T follicular helper cell (primary cell): ENCODE measurements around the gene SLC8A3.

Source experiments
- DNase-seq: peaks from one replicate; pipeline ENCODE4 v3.0.0-alpha.2; 2020; ENCODE audit warnings: low read depth

The SLC8A3 gene

GRCh38 chr14:70022771-70023445 lies 165.8 kb downstream of the SLC8A3 start:
- DNase-seq, result no peak

DNA sequence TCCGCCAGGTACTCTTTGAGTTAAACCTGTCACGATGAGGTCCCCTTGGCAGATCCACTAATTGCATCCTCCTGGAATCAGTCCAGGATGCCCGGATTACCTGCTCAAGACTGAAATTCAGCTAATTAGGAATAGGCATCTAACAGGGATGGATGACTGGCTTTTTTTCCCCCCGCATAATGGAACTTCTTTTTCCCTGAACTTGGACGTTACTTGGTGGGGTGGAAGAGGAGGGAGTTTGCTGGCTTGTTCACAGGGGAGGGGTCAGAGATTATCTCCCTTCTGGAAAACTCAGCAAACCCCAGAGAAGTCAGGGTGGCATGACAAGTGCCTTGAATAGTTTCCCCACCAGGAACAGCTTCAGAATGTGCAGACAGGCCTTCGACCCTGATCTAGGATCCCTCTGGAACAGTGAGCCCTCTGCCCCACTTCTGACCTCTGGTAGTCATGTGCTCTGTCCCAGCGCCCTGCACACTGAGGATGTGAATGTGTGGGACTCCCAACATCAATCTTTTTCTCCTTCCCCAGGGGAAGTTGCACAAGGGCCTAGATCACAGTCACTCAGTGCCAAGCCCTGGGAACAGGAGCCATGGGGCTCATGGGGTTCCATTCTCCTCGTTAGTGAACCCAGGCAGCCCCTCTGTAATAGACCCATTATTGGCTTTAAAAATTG lies 167.1 kb downstream of the SLC8A3 start:
- DNase-seq, result no peak

DNA sequence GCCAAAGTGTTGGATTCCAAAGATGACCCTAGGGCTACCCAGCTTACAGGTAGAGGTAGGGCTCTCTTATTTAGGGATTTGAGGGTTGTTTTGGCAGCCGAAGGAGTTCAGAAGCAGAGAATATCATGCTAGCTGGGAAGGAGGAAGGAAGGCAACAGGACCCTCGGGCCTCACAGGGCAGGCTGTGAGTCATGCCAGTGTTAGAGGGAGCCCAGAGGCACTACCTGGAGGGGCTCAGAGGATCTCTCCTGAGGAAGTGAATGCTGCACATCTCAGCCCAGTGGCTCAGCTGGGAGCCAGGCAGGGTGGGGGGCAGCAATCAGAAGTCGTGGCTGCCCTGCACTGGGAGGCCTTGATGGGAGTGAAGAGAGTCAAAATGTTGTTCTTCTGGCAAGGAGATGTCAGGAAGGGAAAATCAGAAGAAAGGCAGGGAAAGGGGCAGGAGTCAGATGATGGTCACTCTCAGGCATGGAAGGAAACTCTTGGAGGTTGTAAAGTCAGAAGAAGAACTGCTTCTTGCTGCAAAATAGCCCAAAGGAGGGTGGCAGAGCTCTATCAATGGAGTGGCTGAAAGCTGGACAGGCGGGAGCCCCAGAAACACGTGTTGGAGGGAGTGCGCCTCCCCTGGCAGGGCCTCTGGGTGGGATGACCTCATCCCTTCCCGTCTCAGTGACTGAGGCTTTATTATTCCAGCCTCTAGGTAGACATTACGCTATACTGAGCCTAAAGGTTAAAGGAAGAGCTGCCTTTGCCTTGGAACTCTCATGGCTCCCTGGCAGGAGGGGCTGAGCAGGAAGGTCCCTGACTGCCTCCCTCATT lies 168.2 kb downstream of the SLC8A3 start:
- DNase-seq, result no peak

GRCh38 chr14:70019695-70020094 lies 169.1 kb downstream of the SLC8A3 start:
- DNase-seq, result no peak

DNA sequence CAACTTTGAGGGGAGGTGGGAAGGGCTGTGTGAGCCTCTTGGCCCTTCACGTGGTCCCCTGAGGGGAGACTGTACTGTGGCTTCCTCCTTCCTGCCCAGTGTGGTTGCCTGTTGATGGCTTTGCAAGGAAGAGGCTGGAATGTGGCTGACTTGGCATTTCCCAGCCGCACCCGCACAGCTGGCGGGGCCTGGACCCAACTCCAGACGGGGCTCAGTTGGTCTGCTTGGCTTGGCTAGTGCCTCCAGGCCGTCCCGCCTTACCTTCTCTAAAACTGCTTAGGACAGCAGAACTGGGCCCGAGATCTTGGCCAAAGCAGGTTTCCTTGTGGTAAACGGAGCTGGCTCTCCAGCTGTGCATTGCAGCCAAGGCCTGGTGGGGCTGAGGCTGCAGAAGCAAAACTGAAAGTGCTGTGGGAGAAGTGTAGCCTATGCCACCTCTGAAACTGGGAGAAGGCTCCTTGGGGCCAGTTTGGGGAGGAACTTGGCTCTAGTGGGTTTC lies 170.0 kb downstream of the SLC8A3 start:
- no peak for DNase-seq

DNA sequence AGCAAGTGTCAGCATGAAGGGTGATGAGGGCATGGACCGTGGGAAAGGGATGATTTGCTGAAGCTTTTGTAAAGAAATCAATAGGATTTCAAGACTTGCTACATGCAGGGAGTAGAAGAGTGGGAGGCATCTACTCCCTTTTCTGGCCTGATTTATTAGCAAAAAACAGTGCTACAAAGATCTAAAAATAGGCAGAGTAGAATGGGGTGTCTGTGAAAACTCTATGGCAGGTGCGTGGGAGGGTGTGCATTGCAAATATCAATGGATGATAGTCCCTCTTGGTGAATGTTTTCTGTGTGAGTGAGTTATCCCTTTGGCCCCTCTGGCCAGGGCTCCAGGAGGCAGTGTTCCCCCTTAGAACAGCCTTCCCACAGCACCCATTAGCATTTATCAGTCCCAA lies 170.5 kb downstream of the SLC8A3 start:
- DNase-seq, result no peak

DNA sequence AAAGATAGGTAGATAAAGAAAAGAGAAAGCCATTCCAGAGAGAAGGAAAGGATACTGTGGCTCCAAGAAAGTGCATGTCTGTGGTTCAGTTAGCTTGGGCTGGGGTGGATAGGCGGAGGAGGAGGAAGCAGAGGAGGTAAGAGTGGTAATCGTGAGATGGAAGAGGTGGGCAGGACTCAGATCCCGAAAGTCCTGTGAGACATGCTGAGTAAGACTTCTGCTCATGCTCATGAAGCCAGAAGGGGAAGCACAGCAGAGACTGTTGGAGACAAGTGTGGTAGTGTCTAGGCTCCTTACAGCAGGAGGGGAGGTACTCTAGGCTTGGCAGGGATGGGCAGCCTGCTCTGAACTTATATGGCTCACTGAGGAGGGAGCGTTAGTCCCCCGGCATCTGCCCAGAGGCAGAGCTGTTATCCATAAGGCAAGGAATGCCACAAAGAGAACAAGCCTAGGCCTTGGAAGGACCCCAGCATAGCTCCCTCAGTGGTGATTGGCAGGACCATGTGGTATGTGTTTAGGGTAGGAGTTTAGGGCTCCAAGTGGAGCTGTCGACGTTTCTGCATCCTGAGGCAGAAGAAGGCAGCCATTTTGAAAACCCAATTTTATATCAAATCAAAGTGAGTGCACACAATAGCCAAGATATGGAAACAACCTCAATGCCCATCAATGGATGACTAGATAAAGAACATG lies 174.2 kb downstream of the SLC8A3 start:
- no peak for DNase-seq

- DNase-seq, result no peak
Observed at GRCh38 chr14:70013271-70013873, 175.4 kb downstream of the SLC8A3 start.

DNA sequence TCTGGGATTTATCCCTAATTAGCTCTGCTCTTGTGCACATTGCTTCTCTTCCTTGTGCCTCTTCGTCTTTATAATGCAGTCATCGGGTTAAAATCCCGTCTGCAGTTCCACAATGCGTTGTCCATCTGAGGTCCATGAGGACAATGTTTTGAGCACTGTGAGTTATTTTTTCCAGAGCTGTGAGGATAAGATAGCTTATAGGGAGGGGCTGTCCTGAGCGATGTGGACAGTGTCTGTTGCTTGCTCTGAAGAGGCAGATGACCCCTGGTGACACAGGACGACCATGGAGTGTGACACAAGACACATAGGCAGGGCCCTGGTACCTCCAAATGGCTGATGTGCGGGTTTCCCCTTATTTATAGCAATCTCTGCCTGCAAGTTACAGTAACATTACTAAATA lies 177.0 kb downstream of the SLC8A3 start:
- no peak for DNase-seq

- DNase-seq, result no peak
Observed at GRCh38 chr14:70011098-70011497, 177.7 kb downstream of the SLC8A3 start.

DNA sequence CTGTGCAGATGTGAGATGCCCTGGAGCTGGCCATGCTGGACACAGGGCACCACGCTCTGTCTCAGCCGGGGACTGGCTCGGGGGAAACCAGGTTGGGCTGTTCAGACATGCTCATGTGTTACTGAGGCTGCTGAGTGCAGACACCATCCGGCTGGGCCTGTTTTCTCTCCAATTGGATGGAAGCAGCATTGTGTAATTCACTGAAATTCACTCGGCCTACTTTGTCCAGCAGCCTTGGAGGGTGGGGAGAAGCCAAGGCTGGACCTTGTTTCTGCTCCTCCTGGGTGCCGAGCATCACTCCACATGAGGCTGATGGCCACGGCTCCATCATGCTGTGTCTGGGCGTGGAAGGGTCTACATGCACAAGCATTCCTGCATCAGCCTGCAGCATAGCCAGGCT lies 178.8 kb downstream of the SLC8A3 start:
- DNase-seq, result no peak

DNA sequence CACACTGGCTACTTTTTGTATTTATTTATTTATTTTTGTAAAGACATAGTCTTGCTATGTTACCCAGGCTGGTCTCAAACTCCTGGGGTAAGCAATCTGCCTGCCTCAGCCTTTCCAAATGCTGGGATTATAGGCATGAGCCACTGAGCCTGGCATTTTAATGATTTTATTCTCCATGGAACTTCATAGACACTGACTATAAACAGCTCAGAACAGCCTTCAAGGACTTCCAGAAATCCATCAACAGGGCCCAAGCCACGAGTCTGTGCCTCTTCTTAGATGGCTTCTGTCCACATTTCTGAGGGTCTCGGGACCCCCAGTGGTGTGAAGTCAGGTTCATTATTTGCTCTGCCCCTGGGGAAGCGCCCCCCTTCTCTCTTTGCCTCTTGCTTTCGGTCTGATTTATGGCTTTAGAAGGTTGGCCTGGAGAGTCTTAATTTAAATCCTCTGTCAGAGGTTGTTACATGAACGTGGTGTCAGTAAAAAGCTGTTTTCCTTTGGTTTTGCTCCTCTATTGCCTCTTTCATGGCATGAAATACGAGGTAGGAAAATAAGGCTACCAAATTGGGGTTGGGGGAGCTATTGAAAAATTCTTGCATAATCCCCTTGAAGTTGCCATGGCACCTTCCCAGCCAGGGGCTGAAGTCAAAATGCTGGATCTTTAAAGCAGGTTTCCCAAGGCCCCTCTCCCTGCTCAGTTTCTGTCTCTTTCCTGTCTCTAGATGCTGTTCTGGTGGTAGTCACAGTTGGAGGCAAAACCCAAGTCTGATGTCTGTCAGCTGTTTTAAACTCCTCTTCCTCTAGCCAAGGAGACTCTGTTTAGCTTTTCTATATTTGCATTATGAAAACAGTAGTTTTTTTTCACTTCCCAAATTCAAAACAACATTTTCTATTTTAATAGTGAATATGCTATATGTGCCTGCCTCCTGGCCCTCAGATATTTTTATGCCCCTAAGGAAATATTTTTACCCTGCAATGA lies 180.2 kb downstream of the SLC8A3 start:
- no peak for DNase-seq

GRCh38 chr14:70006699-70007098 lies 182.1 kb downstream of the SLC8A3 start:
- no peak for DNase-seq

GRCh38 chr14:70005281-70005805 lies 183.4 kb downstream of the SLC8A3 start:
- DNase-seq, result no peak

DNA sequence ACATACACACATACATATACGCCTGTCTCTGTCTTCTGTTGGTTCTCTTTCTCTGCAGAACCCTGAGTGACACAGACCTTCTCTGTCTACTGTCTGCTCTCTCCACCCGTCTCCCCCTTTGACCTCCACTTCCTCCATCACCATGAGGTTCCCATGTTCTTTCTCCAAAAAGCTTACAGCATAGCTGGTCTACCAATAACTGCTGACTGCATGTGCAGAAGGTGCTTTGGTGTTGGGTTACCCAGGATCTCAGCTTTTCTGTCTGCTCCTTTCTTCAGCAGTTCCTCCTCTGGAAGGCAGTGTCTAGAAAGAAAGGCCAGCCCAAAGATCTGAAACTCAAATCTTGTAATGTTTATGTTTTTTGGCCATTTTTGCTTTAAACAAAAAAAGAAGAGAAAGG lies 184.0 kb downstream of the SLC8A3 start:
- no peak for DNase-seq

- DNase-seq, result no peak
Observed at GRCh38 chr14:70002589-70003346, 186.0 kb downstream of the SLC8A3 start.

DNA sequence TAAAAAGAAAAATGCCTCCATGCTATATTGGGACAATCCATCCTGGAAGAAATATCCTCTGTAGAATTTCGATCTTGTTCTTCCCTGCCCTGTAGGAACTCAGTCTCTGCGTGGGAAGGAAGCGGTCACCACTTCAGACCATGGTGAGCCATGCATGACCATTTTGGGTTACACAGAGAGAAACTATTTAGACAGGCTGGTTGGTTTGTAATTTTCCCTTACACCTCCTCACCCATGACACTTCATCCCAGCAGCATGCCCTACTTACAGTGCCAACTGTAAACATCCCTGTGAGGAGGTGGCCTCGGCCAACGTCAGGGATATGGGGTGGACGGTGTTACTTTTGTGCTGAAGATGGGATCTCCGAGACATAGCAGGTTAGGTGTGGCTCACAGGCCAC lies 188.2 kb downstream of the SLC8A3 start:
- DNase-seq, result no peak

DNA sequence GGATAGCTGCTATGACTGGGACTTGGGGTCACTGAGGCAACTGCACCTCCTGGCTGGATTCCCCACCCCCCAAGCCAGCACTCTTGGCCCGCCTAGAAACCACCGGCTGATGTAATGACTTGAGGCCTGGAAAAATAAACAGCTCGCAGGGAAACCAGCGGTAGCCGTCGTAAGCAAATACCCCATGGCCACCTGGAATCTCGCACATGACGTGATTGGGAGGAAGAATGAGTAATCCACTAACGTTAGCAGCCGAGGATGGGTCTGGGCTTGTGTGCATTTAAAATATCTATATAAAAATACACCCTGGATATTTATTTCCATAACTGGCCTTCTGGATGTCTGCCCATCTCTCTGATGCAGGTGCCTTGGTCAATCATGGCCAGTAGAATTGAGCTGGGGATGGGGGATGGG lies 189.5 kb downstream of the SLC8A3 start:
- no peak for DNase-seq

DNA sequence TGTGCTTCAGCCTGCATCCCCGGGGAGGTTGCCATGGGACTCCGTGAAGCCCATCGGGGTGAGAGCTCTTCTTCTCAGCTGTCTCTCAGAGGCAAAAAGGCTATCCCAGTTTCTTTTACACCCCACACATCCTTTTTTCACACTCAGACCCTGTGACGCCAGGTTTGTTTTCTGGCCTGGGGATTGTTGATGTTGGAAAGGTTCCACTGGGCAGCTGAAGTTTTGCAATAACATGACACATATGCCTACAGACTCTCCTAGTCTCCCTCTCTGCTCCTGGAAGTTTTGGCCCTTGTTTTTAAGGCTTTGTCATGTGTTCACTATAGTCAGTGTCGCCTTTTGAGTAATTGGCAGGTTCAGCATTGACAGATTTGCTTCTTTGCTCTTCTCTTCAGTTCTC lies 190.9 kb downstream of the SLC8A3 start:
- DNase-seq, result no peak

DNA sequence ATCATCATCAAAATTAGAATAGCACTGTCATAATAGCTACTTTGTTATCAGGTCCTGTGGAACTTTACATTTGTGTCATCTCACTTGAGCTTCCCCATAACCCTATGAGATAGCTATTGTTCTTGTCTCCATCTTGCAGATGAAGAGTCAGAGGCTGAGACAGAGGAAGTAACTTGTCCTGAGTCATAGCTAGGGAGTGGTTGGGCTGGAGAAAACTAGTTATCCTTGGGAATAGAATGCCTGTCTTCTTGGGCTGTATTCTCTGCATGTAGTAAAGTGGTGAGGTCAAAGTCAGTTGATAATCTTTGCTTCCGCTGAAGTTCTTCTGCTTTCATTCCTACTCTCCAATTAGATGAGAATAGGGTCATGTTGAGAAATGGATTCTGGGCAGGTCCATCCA lies 192.5 kb downstream of the SLC8A3 start:
- DNase-seq, result no peak
